ENCODE data around the gene CKMT2.

GRCh38 chr5:81247441-81247972 lies 14.4 kb downstream of the CKMT2 start:
- TF ChIP-seq CTCF (IDR thresholded peaks at IDR 0.05): no peak
- TF ChIP-seq POLR2A (IDR thresholded peaks at IDR 0.05): no peak
- no peak for TF ChIP-seq POLR2AphosphoS5 (IDR thresholded peaks at IDR 0.05)
- TF ChIP-seq EP300 (IDR thresholded peaks at IDR 0.05): no peak
